GM18502 (cell line): ENCODE results near the gene PRR30.

Experiments used
- ATAC-seq: cut with Tn5 transposase; IDR thresholded peaks from one replicate; pipeline ENCODE4 v1.9.1; 2021; ENCODE audit warnings: mild to moderate bottlenecking; ENCODE audit not compliant: unreplicated experiment, poor library complexity

Gene PRR30

DNA sequence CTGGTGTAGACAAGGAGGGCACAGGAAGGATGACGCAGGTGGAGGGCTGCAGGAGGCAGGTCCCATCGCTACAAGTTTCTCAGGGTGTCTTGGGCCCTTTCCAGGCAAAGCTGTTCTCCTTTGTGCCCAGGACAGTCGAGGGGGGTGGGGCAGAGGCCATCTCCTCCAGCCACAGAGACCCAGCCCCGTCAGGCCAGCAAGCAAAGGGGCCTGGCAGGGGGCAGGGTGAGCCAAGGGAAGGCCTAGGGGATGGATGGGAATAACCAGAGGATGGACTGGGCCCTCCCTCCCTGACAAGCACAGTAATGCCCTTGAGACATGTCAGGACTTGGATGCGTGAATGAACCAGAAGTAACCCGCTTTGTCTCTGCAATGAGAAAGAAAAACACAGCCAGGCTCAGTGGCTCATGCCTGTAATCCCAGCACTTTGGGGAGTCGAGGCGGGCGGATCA lies 15.9 kb upstream of the PRR30 start:
- ATAC-seq: no peak

DNA sequence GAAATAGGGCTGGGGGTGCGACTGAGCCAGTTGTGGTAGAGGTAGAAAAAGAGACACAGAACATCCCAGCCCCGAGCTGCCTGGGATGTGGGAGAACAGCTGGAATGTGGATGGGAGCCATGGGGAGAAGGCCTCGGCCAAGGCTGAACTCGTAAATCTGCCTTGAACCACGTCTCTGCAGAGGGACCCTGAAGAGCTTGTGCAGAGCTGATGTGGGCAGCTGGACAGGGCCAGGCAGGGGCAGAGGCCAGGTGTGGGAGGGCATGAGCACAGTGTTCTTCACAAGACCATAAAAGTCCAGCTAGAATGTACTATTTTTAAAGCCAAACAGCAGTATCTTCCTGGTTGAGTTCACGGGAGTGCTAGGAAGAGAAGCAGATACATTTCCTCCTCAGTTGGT lies 15.3 kb upstream of the PRR30 start:
- ATAC-seq: no peak

DNA sequence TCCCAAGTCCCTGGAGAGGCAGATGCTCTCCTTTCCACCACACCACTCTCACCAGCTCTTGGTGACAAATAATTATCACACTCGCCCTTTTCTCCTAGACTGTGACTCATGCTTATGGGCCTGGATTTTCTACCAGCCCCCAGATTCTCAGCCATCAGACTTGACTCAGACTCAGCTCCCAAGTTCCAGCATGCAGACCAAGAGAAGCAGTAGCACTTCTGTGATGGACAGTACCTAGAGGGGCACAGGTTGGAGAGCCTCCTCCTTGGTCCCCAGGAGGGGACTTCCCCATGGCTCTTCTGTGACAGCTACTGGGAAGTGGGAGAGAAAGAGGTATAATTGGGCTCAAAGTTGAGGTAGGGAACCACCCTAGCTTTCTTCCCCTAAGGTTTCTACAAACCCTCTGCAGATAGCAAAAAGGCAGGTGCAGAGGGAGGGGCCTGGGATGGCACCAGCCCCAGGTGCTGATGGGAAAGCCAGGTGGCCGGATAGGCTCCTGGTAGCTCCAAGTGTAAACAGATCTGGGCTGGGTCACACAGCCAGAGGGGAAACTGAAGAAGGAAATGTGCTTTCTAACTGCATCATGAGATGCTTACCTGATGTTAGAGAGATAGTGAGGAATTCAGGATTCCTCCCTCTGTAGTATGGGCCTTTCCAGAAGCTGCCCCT lies 13.7 kb upstream of the PRR30 start:
- ATAC-seq: no peak

DNA sequence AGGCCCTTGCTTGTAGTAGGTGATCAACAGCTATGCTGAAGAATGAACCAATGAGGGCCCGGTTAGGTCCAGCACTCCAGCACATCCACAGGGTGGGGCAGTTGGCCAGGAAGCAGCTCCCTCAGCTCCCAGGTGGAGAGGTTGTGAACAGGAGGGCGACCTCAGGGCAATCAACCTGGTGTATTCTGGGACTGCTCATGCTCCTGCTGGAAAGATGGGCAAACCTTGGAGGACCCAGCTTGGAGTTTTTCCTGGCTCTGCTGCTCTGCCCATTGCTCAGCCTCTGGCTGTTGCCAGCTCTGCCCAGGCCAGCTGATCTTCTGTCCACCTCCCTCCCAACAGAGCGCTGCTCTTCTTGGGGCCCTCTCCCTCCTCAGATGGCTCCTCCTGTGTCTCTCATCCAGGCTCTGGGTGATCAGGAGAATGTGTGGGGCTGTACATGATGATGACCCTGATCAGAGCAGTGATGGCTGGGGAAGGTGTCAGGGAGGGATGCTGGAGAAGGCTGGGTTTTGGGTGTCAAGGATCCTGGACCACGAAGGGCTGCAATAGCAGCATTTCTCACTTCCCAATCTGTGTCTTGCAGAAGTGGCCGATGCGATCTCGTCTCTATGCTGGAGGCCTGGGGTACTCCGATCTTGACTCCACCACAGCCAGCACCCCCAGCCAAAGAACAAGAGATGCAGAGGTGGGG lies 13.0 kb upstream of the PRR30 start:
- no peak for ATAC-seq

DNA sequence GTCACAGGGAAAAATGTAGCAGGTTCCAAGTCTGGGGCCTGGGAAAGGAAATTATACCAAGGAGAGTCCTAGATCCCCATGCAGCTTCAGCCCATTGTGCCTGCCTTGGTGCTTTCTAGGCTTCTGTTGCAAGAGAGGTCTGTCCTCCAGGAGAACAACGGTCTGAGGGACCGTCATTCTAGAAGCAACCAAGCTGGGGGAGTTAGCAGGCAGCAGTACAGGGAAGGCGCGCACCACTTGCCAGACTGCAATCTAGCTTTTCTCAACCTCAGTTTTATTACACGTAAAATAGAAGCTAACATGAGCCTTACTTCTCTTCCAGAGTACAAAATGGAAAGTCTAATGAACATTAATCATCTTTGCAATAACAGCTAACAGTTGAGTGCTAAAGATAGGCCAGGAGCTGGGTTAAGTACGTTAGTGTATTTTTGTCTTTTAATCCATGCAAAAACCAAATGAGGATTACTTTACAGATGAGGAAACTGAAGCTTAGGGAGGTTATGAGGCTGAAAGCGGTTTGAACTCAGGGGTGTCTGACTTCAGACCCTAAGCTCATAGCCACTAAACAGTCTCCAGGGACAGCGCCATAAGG lies 11.5 kb upstream of the PRR30 start:
- ATAC-seq: no peak

DNA sequence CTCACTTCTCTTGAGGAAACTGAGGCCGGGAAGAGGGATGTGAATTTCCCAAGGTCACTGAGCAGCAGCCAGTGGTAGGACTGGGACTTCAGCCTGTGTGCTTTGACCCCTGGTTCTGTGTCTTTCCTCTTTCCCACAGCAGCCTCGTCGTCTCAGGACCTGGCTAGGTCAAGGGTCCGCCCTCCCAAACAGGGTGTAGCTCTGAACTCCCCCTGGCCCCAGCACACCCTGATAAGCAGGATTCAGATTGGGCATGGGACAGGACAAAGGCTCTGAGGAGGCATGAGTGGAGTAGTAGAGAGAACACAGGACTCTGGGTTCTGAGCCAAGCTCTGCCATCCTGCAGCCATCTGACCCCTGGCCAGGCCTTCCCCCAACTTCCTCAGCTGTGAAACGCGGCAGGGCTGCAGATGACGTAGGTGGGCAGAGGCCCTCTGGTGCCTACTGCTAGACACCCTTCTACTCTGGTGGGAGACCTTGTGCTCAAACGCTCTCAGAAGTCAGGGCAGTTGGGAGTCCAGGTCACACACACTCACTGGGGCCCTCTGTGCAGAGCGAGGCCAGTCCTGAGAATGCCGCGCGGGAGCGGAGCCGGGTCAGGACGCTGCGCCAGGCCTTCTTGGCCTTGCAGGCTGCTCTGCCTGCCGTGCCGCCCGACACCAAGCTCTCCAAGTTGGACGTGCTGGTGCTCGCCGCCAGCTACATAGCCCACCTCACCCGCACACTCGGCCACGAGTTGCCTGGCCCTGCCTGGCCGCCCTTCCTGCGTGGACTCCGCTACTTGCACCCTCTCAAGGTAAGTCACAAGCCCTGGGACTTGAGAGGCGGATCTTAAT lies 10.6 kb upstream of the PRR30 start:
- no peak for ATAC-seq

DNA sequence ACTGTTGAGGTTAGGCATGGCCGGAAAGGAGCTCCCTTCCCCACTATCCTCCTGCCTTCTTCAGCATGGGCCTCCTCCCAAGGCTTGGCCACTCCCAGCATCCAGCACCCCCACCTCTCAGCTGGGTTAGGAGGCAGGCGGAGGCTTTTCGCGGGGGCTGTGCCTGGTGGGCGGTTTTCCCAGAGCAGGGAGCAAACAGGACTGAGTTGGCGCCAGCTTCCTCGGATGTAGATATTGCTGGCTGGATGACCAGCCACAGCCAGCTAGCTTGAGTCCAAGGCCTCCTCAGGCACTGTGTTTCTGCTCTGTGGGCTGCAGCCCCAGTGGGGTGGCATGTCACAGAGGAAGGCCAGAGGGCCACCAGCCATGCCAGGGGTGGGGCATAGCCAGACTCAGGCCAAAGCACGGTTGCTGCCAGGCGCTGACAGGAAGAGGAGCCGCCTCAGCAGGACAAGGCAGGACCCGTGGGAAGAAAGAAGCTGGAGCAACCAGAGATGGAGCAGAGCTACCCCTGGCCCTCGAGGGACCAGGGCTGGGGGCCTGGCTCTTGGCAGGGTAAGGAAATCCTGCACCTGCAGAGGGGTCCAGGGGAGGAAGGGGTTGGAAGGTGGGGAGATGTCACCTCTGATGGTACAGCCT lies 9.7 kb upstream of the PRR30 start, which contains the start of gene TCF23:
Gene TCF23, plus strand, starts transcription at position 204 of the 639 bp plus-strand sequence. Its CDS starts 130 bp downstream, at position 334.
- ATAC-seq: no peak

DNA sequence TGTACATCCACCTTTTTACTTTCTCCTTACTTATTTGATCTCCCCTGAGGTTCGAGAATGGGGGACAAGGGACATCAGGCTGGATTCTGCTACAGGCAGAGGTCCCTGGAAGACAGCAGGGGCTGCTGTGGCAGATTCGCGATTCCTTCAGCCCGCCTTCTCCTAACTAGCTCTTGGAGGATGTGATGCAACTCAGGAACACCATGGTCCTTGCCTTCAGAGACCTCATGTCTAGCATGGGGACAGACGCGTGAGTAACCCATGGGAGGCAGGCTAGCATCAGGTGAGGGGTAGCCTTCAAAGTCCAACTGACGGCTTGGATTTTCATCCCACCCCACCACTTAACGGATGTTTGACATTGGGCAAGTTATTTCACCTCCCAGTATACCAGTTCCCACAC lies 8.7 kb upstream of the PRR30 start:
- no peak for ATAC-seq

DNA sequence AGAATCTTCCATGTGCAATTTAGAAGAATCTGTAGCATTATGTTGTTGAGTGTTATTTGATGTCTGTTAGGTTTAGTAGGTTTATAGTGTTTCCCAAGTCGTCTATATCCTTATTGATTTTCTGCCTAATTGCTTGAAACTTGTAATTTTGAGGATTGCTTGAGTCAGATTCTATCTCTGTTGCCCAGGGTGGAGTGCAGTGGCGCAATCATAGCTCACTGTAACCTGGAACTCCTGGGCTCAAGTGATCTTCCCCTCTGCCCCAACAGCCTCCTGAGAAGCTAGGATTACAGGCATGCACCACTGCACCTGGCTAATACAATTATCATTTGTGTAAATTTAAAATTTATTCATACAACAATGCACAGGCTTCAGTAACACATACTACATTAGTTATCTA lies 6.5 kb upstream of the PRR30 start:
- ATAC-seq: no peak

DNA sequence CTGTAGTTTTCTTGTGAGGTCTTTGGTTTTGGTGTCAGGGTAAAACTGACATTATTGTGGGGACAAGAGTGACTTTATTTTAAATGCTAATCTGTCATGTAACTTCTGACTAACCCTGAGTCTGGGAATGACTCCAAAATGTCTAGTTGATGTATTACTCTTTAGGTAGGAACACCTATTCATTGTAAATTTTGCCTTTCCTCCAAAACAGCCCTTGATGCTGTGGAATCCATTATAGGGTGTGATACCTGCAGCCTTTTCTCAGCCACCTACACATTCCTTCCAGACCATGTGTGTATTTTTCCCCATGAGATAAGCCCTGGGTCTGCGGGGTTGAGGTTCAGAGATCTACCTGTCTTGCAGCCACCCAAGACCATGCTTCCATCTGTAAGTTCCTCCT lies 4.1 kb upstream of the PRR30 start:
- no peak for ATAC-seq

DNA sequence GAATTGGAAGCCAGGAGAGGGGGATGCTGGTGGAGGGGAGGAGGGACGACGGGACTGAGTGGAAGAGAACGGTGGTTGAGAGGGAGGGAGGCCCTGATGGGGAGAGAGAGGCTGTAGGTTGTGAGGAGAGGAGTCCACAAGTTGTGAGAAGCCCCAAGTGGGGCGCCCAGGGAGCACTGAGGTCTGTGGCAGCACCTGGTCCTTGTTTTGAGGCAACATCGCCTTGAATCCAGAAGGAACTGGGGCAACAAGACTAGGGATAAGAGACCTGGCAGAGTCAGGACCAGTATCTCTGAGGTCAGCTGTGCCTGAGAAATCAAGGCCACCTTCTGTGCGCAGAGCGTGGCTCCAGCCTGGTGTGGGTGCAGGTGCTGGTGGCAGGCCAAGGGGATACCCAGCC lies 1.1 kb downstream of the PRR30 start:
- ATAC-seq: no peak

DNA sequence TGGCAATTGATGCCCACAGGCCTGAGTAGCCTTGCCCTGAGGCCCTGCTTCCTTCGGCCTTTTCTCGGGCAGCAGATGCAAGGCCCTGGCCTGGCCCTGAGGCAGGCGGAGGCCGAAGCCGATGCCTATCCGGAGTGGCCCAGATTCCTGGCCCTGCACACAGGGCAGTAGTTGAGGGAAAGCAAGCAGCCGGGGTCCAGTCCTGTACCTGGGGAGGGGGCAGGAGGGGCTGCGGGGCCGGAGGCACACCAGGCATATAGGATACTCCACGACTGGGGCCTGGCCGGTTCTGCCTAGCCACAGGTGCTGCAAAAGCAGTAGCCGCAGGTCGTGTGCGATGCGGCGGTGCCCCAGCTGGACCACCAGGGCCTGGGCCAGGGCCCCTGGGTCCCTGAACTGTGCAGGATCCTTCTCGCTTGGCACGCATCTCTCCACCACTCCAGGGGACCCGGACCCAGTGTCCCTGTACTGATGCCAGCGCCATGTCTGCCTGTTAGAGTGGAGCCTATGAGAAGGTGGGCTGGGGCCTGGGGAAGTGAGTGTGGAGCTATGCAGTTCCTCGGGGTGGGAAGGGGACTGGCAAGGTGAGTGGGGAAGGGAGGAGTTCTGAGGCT lies 1.8 kb downstream of the PRR30 start:
- no peak for ATAC-seq

DNA sequence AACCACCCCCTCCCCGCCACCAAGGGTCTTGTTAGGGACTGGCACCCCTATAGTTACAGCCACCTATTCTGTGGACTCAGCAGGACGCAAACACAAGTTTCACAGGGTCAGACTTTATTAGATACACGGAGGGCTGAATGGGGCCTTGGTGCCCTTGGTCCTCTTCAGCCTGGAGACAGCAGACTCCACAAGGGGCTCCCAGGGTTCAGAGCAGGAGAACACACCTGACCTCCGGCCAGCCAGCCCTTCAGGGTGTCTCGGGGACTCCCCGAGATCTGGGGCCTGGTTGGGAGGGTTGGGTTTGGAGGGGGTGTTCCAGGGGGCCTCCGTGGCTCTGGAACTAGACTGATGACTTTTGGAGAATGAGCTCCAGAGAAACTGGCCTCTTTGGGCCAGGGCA lies 2.5 kb downstream of the PRR30 start:
- no peak for ATAC-seq

DNA sequence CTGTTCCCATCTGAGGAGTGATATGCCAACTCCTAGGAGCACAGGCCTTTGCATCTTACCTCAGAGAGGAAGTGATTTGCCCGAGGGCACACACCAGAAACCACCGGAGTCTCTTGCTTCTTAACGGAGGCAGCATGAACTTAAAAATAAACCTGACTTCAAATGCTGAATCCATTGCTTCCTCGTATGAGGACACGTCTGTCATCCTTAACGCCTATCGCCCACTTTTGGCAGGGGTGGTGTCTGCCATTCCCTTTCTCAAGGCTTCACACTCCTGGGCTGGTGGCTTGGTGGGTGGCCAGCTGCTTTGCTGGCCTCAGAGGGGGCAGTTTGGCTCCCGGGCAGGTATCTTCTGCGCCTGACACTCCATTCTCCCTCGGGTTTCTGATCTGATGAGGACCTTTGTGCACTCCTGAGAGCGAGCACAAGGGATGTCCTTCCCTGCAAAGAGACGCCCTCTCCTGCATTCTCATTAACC lies 3.7 kb downstream of the PRR30 start:
- no peak for ATAC-seq

DNA sequence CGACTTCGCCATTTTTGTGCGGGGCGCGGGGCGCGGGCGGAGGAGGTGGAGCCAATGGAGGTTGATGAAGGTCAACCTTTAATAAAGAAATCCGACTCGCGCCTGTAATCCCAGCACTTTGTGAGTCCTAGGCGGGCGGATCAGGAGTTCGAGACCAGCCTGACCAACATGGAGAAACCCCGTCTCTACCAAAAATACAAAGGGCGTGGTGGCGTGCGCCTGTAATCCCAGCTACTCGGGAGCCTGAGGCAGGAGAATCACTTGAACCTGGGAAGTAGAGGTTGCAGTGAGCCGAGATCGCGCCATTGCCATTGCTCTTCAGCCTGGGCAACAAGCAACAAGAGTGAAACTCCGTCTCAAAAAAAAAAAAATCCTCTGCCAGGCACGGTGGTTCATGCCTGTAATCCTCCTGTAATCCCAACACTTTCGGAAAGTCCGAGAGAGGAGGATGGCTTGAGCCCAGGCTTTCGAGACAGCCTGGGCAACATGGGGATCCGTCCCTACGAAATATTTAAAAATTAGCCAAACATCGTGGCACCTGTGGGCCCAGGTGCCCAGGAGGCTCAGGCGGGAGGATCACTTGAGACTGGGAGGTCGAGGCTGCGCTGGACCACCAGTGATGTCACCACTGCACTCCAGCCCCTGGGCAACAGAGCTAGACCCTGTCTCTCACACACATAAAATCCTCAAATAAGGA lies 4.3 kb downstream of the PRR30 start:
- ATAC-seq: no peak

DNA sequence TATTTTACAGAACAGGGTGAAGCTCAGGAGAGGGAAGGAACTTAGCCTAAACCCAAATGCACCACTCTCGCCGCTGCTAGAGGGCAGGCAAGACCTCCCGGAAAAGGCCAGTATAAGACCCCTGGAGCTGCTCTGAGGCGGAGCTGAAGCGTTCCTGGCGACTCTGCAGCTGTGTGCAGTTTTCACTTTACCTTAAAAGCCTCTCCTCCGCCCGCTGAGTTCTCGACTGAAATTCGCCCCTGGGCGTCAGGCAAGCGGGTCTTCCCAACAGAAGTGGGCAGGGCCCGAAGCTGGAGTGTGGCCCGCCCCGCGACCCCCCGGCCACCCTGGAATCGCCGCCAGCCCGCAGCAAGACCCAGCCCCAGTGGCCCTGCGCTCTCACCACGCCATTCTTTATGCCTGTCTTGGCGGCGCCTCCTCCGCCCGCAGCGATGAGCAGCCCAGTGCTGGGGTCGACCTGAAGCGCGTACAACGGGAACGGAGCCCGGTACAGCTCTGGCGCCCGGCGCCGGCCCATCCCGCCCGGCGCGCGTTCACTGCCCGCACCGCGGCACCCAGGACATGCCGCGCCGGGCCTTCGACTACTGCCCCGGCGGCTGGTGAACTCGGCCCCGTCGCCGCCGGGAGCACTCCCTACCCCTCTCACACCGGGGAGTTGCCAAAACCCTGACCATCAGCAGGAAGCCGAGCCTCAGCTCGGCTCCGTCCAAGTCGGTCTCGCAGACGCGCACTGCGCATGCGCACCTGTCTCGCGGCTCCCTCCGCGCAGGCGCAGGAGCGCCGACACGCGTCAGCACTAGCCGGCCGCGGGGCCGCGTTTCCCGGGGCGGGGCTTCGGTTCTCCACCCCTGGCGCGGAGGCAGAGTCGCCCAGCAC lies 5.1 kb downstream of the PRR30 start, which contains the start of gene PREB:
Gene PREB, minus strand, starts transcription at position 732 of the 876 bp plus-strand sequence. Its CDS starts 215 bp downstream, at position 517.
- ATAC-seq: peak; percentile 89

DNA sequence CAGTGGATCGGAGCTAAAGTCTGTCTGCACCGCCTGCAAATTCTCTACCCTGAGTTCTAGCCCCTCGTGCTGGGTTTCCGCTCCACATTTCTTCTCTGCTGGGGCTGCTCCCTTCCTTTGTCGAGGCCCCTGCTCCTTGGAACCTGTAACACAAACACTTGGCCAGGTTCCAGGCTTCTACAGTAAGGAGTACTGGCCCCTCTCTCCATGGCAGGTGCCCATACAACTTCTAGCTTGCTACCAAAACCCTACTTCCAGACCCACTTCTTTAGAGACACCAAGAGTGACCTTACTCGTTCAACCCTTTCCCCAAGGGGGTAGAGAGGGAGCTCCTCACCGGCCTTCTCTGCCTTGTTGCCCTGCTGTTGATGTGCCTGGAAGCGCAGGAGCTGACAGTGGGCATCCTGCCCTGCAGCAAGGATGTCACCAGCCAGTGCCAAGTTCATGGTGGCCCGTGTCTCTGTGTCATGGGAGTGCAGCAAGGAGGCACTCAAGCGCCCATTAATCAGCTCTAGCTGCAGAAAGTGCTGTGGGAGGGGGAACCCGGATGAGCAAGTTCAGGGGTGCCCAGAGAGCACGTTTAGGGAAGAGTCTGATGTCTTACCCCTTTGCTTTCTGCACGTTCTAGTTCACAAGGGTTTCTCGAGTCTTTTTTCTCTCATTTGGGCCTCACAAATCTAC lies 5.9 kb downstream of the PRR30 start:
- no peak for ATAC-seq

DNA sequence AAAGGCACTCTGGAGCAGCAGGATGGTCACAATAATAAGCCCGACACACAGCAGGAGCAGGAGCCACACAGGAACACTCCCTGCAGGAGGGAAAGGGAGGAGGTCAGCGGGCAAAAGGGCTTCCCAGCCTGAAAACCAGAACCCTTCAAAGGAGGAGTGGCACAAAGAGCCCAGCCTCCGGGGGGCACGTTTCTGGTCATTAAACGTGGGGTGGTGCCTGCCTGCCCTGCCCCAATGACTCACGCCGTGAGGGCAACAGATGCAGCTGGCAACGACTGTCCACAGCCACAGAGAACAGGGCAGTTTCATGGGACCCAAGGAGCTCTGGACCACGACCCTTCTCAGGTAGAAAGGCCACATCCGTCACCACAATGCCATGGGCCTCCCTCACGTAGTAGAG lies 7.8 kb downstream of the PRR30 start:
- no peak for ATAC-seq
